GM15510 (cell line): ENCODE data around the gene PLXDC2.

Experiments
- POLR2A ChIP-seq: IDR thresholded peaks from 3 replicates; pipeline ENCODE4 v1.6.1; 2011; ENCODE audit warnings: borderline replicate concordance; ENCODE audit not compliant: insufficient read length; ENCODE audit errors: extremely low read depth

Gene PLXDC2

GRCh38 chr10:19932806-19933371 is 116.7 kb downstream of the PLXDC2 start:
- TF ChIP-seq POLR2A = no peak

GRCh38 chr10:19933772-19934171 is 117.5 kb downstream of the PLXDC2 start:
- TF ChIP-seq POLR2A = no peak

GRCh38 chr10:19935176-19935575 is 118.9 kb downstream of the PLXDC2 start:
- TF ChIP-seq POLR2A = no peak

GRCh38 chr10:19936289-19936688 is 120.1 kb downstream of the PLXDC2 start:
- no peak for TF ChIP-seq POLR2A

GRCh38 chr10:19937989-19938388 is 121.8 kb downstream of the PLXDC2 start:
- no peak for TF ChIP-seq POLR2A

GRCh38 chr10:19941206-19941880 is 125.1 kb downstream of the PLXDC2 start:
- no peak for TF ChIP-seq POLR2A

GRCh38 chr10:19944911-19945663 is 128.9 kb downstream of the PLXDC2 start:
- TF ChIP-seq POLR2A = no peak

- no peak for TF ChIP-seq POLR2A
Measured at GRCh38 chr10:19946245-19946644, 130.0 kb downstream of the PLXDC2 start.

GRCh38 chr10:19946791-19947190 is 130.6 kb downstream of the PLXDC2 start:
- TF ChIP-seq POLR2A = no peak

GRCh38 chr10:19947215-19947614 is 131.0 kb downstream of the PLXDC2 start:
- TF ChIP-seq POLR2A = no peak

- TF ChIP-seq POLR2A = no peak
Measured at GRCh38 chr10:19947656-19948055, 131.4 kb downstream of the PLXDC2 start.

GRCh38 chr10:19952224-19953010 is 136.2 kb downstream of the PLXDC2 start:
- TF ChIP-seq POLR2A = no peak

GRCh38 chr10:19954601-19955000 is 138.4 kb downstream of the PLXDC2 start:
- TF ChIP-seq POLR2A = no peak

GRCh38 chr10:19956516-19957032 is 140.3 kb downstream of the PLXDC2 start:
- TF ChIP-seq POLR2A = no peak

GRCh38 chr10:19958787-19959186 is 142.6 kb downstream of the PLXDC2 start:
- TF ChIP-seq POLR2A = no peak
